WERI-Rb-1 (cell line): ENCODE measurements around the gene ACOXL.

Source experiments
- DNase-seq: peaks from one replicate; pipeline ENCODE4 v3.0.0-alpha.2; 2020
- H3K27ac ChIP-seq: fragments of 250-450 bp; sonication (Bioruptor Pico); 2 replicates; pipeline ENCODE4 v1.5.1; 2020; ENCODE audit warnings: mild to moderate bottlenecking, moderate library complexity
- H3K27me3 ChIP-seq: fragments of 250-450 bp; sonication (Bioruptor Pico); 2 replicates; pipeline ENCODE4 v1.5.1; 2021; ENCODE audit warnings: mild to moderate bottlenecking, low read depth, moderate library complexity; ENCODE audit not compliant: insufficient read depth, severe bottlenecking
- H3K36me3 ChIP-seq: fragments of 250-450 bp; sonication (Bioruptor Pico); 2 replicates; pipeline ENCODE4 v1.5.1; 2020; ENCODE audit warnings: mild to moderate bottlenecking, moderate library complexity
- H3K4me3 ChIP-seq: 2 replicates; pipeline ENCODE4 v1.5.1; 2011; ENCODE audit warnings: low read depth, mild to moderate bottlenecking, control low read depth, low read length
- H3K9me3 ChIP-seq: fragments of 250-450 bp; sonication (Bioruptor Pico); 2 replicates; pipeline ENCODE4 v1.5.1; 2021; ENCODE audit warnings: mild to moderate bottlenecking, moderate library complexity; ENCODE audit not compliant: severe bottlenecking
- TF ChIP-seq, protein P1 (sequence below): IDR thresholded peaks from 2 replicates; pipeline ENCODE4 v1.5.1; 2011; ENCODE audit warnings: low read depth, mild to moderate bottlenecking, control low read depth, inconsistent platforms, low read length

ACOXL gene

DNA sequence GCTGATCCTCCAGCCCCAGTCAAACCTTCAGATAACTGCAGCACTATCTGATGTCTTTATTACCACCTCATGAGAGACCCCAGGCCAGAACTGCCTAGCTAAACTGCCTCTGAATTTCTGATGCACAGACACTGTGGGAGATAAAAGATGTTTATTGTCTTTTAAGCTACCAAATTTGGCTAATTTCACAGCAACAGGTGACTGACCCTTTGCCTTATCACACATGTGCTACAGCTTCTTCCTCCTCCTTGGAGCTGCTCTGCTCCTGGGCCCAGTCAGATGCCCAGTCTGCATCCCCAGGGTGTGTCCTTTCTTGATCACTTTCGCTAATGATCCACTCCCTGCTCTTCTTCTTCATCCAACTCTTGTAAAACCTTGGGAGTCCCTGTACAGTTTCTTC, 19.6 kb upstream of the ACOXL start:
- TF ChIP-seq, protein P1, sequence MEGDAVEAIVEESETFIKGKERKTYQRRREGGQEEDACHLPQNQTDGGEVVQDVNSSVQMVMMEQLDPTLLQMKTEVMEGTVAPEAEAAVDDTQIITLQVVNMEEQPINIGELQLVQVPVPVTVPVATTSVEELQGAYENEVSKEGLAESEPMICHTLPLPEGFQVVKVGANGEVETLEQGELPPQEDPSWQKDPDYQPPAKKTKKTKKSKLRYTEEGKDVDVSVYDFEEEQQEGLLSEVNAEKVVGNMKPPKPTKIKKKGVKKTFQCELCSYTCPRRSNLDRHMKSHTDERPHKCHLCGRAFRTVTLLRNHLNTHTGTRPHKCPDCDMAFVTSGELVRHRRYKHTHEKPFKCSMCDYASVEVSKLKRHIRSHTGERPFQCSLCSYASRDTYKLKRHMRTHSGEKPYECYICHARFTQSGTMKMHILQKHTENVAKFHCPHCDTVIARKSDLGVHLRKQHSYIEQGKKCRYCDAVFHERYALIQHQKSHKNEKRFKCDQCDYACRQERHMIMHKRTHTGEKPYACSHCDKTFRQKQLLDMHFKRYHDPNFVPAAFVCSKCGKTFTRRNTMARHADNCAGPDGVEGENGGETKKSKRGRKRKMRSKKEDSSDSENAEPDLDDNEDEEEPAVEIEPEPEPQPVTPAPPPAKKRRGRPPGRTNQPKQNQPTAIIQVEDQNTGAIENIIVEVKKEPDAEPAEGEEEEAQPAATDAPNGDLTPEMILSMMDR: no peak
- no peak overlapping the region for H3K27ac ChIP-seq
- no peak for DNase-seq
- no peaks in the 10 kb centered on the region for H3K9me3 ChIP-seq
- no peak overlapping the region for H3K4me3 ChIP-seq
- H3K36me3 ChIP-seq: no peaks in the 10 kb centered on the region
- peaks cover 82% of the 10 kb centered on the region for H3K27me3 ChIP-seq

DNA sequence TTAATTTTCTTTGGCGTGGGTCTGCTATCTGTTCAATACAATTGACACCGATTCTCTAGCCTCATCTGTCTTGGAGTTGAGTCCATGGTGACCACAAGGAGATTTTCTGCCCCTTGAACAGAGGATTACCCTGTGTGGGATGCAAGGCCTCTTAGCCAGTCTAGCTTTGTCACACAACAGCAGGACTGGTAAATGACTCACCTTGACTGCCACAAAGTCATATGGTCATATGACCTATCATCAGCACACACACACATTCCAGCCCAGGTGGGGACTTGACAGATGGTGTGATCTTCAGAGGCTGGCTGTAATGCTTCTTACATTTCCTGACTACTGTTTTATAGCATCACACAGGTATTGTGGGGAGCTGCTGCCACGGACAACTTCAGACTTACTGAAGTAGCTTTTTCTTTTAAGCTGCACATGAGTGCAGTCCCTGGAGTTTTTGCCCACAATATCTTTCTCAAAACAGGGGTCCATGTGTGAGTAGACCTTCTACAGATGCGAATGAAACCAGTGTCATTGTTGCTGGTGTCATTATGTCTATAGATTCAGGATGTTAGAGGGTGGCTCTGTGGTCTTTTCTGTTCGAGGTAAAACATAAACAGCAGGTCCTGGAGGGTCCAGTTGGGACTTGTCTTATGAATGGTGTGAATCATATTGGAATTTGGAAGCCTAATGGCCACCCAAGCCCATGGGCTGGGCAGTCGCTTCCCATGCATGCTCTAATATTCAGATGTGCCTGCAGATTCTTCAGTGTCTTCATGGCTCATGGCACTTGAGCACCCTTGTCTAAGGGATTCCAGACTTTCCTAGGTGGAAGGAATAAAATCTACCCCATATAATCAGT, 18.6 kb upstream of the ACOXL start:
- TF ChIP-seq, protein P1: no peak
- Histone ChIP-seq H3K4me3 (no peak overlapping the region), H3K27ac (no peak overlapping the region), H3K9me3 (no peaks in the 10 kb centered on the region), H3K36me3 (no peaks in the 10 kb centered on the region), H3K27me3 (peaks cover 86% of the 10 kb centered on the region)
- DNase-seq: no peak

DNA sequence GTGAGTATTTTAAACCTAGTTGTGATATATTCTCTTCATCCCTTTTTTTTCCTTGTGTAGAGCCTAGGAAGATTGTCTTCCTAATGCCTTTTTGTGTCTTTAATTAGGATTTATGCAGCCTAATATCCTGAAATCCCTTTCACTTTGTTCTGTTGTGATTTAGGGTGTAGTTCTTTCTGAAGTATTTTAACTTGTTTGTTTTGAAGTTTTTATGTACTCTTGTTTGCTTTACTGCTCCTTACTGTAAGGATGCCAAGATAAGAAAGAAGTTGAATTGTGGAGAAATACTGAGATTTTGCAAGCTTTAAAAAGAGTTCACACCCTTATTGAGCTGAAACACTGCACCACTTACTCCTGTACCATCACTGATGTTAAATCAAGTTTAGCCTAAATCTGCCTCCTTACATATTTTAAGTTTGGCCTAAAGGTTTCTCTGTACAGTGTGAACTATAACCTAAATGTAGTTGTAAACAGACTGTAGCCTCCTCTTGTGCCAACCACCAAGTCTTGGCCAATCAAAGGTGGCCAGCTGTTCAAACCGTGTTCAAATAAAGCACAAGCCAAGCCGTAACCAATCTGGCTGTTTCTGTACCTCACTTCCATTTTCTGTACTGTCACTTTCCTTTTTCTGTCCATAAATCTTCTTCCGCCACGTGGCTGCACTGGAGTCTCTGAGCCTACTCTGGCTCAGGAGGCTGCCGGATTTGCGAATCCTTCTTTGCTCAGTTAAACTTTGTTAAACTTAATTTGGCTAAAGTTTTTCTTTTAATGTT, 17.7 kb upstream of the ACOXL start:
- H3K27ac ChIP-seq: no peak overlapping the region
- H3K9me3 ChIP-seq: no peaks in the 10 kb centered on the region
- TF ChIP-seq, protein P1: no peak
- peaks cover 86% of the 10 kb centered on the region for H3K27me3 ChIP-seq
- DNase-seq: no peak
- no peak overlapping the region for H3K4me3 ChIP-seq
- no peaks in the 10 kb centered on the region for H3K36me3 ChIP-seq

DNA sequence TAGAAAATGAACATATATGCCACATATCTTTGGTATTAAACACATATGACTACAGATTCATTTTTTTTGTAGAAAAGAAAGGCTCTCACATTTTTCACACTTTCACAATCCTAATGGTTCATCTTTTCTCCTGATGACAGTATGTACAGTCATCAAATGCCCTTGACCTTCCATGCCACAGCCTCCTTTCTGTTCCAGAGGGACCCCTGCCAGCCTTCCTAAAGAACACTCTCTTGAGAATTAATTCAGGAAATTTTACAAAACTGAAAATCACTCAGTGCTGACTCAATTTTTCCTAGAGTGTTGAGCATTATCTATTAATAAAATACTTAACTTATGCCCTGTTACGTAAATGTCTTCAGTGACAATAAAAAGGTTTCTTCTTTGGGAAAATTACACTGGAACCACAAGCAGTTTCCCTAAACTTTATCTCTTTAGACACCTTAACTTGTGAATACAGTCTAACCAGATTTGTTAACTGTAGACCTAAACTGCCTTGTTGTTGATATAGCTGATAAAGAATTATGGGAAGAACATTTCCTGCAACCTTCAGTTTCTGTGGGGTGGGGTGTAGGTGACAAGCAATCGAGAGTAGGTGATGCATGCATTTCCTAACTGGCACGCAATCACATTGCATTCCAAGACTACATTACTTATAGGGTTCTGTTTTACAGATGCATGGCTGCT, 15.3 kb upstream of the ACOXL start:
- no peaks in the 10 kb centered on the region for H3K9me3 ChIP-seq
- peaks cover 86% of the 10 kb centered on the region for H3K27me3 ChIP-seq
- no peak overlapping the region for H3K4me3 ChIP-seq
- TF ChIP-seq, protein P1: no peak
- H3K27ac ChIP-seq: no peak overlapping the region
- DNase-seq: no peak
- H3K36me3 ChIP-seq: no peaks in the 10 kb centered on the region

DNA sequence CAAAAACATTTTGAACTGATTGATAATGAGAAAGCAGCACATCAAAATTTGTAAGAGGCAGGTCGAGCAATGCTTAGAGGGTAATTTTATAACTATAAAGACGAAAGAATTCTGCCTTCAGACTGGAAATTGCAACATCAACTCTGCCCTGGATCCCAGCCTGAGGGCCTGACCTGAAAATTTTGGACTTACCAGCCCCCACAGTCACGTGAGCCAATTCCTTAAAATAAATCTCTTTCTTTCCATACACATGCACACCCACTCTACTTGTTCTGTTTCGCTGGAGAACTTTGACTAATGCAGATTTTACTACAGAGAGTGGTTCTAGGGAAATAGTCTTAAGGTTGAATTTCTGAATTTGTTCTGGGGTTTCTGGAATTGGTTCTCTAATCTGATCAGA, 14.6 kb upstream of the ACOXL start:
- H3K4me3 ChIP-seq: no peak overlapping the region
- H3K9me3 ChIP-seq: no peaks in the 10 kb centered on the region
- H3K27me3 ChIP-seq: peaks cover 86% of the 10 kb centered on the region
- H3K36me3 ChIP-seq: no peaks in the 10 kb centered on the region
- H3K27ac ChIP-seq: no peak overlapping the region
- DNase-seq: no peak
- TF ChIP-seq, protein P1: no peak
